Activated CD4-positive, alpha-beta T cell treated with anti-CD3 and anti-CD28 coated beads, Interleukin-2, amount 50 U/mL, for 24 hours (primary cell): Measurements from ENCODE around the gene LRP6.
"Not testable (repeated sequence)": the region's sequence is repeated elsewhere in the genome, so short reads cannot be mapped to it uniquely, and the experiment has no call there.

Source experiments
- DNase-seq, 2 donors: peaks; one replicate each; pipeline ENCODE4 v3.0.0-alpha.2; 2020; ENCODE audit warnings: low read depth in 1 of 2, low spot score in 1 of 2

LRP6 gene

GRCh38 chr12:12265571-12266388 is 1.1 kb downstream of the LRP6 start:
- DNase-seq, result no peak

GRCh38 chr12:12265035-12265434 is 1.8 kb downstream of the LRP6 start:
- no peak for DNase-seq

- no peak for DNase-seq
Measured at GRCh38 chr12:12263909-12264308, 2.9 kb downstream of the LRP6 start.

- not testable (repeated sequence) for DNase-seq
Measured at GRCh38 chr12:12256291-12256757, 10.5 kb downstream of the LRP6 start.

GRCh38 chr12:12254553-12254952 is 12.3 kb downstream of the LRP6 start:
- no peak for DNase-seq

- no peak for DNase-seq
Measured at GRCh38 chr12:12249216-12250050, 17.4 kb downstream of the LRP6 start.

GRCh38 chr12:12247584-12247983 is 19.3 kb downstream of the LRP6 start:
- DNase-seq, result no peak

GRCh38 chr12:12244341-12244740 is 22.5 kb downstream of the LRP6 start:
- DNase-seq, result no peak

- DNase-seq, result no peak
Measured at GRCh38 chr12:12240662-12241340, 26.0 kb downstream of the LRP6 start.

GRCh38 chr12:12239127-12239526 is 27.7 kb downstream of the LRP6 start:
- DNase-seq, result no peak

GRCh38 chr12:12238605-12239004 is 28.2 kb downstream of the LRP6 start:
- no peak for DNase-seq

- DNase-seq, result no peak
Measured at GRCh38 chr12:12236896-12237295, 29.9 kb downstream of the LRP6 start.

- no peak for DNase-seq
Measured at GRCh38 chr12:12230275-12230674, 36.6 kb downstream of the LRP6 start.

- DNase-seq, result no peak
Measured at GRCh38 chr12:12229556-12230092, 37.2 kb downstream of the LRP6 start.

GRCh38 chr12:12228402-12228801 is 38.4 kb downstream of the LRP6 start:
- no peak for DNase-seq

- no peak for DNase-seq
Measured at GRCh38 chr12:12226187-12226586, 40.7 kb downstream of the LRP6 start.

GRCh38 chr12:12224240-12224940 is 42.5 kb downstream of the LRP6 start:
- DNase-seq, result no peak

GRCh38 chr12:12221560-12221959 is 45.3 kb downstream of the LRP6 start:
- no peak for DNase-seq

- no peak for DNase-seq
Measured at GRCh38 chr12:12219664-12220063, 47.2 kb downstream of the LRP6 start.

- DNase-seq, result no peak
Measured at GRCh38 chr12:12217018-12217359, 49.9 kb downstream of the LRP6 start.
